Progenitor cell of endocrine pancreas (in vitro differentiated cells): Measurements from ENCODE around the gene MAL. TPM values are rescaled to one million over a fixed set of nuclear protein-coding genes. Genes with fewer than 3 reads are reported as not detected.
A peak's percentile ranks its signal among the peaks of the same experiment; 100 is the strongest.

Experiments used
- DNase-seq: peaks from one replicate; pipeline ENCODE4 v3.0.0; 2021; ENCODE audit warnings: low spot score; ENCODE audit not compliant: unreplicated experiment
- H3K27ac Mint-ChIP-seq: 2 replicates; pipeline ENCODE4 v1.8.0; 2021; ENCODE audit warnings: mild to moderate bottlenecking, moderate library complexity, mixed read lengths
- H3K27me3 Mint-ChIP-seq: 2 replicates; pipeline ENCODE4 v1.8.0; 2021; ENCODE audit warnings: mixed read lengths
- H3K36me3 Mint-ChIP-seq: 2 replicates; pipeline ENCODE4 v1.8.0; 2022; ENCODE audit warnings: mixed read lengths; ENCODE audit not compliant: insufficient read depth
- H3K4me1 Mint-ChIP-seq: 2 replicates; pipeline ENCODE4 v1.8.0; 2021; ENCODE audit warnings: low read depth, mixed read lengths
- H3K4me3 Mint-ChIP-seq: 2 replicates; pipeline ENCODE4 v1.8.0; 2021; ENCODE audit warnings: low read depth, mild to moderate bottlenecking, moderate library complexity, mixed read lengths
- H3K9me3 Mint-ChIP-seq: 2 replicates; pipeline ENCODE4 v1.8.0; 2021; ENCODE audit warnings: low read depth, mixed read lengths
- CTCF ChIP-seq: fragments of 200-600 bp; sonication (generic); IDR thresholded peaks from one replicate; pipeline ENCODE4 v1.5.0; 2021; ENCODE audit warnings: antibody characterized with exemption, mild to moderate bottlenecking; ENCODE audit not compliant: unreplicated experiment
- total RNA-seq: library from RNA; stranded (reverse); gene quantifications from 2 replicates; pipeline ENCODE4 v1.2.1, GENCODE V29; 2021

Gene MAL
- total RNA-seq, 1 donor from 2014 or later, result not detected

DNA sequence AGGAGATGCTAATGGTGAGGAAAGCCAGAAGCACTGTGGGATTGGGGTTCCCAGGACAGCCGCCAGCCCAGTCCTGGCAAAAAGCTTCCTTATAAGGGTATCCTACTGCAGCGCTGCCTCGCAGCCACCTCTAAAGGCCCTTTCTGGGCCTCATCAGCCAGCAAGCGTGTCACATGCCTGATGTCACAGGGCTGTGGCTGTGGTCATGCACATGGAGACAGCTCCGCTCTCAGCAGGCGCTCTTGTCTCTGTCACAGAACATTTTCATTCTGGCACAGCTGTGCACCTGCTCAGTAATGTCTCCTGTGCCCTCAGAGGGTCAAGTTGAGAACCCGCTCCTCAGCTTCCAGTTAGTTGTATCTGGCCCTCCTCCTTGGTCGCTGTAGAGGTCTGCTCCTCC lies 17.7 kb upstream of the MAL start:
- no peak overlapping the region for H3K4me3 Mint-ChIP-seq
- TF ChIP-seq CTCF, result no peak
- peak overlapping the region; percentile 50 for H3K27ac Mint-ChIP-seq
- no peaks in the 10 kb centered on the region for H3K9me3 Mint-ChIP-seq
- peaks cover 26% of the 10 kb centered on the region for H3K4me1 Mint-ChIP-seq
- H3K27me3 Mint-ChIP-seq, result no peaks in the 10 kb centered on the region
- no peaks in the 10 kb centered on the region for H3K36me3 Mint-ChIP-seq
- DNase-seq, result no peak

- no peak for DNase-seq
- H3K4me3 Mint-ChIP-seq, result no peak overlapping the region
- H3K4me1 Mint-ChIP-seq, result peaks cover 26% of the 10 kb centered on the region
- no peaks in the 10 kb centered on the region for H3K27me3 Mint-ChIP-seq
- TF ChIP-seq CTCF, result no peak
- H3K36me3 Mint-ChIP-seq, result no peaks in the 10 kb centered on the region
- H3K9me3 Mint-ChIP-seq, result no peaks in the 10 kb centered on the region
- H3K27ac Mint-ChIP-seq, result peak overlapping the region; percentile 50
Measured at GRCh38 chr2:95008306-95008705, 17.2 kb upstream of the MAL start.

DNA sequence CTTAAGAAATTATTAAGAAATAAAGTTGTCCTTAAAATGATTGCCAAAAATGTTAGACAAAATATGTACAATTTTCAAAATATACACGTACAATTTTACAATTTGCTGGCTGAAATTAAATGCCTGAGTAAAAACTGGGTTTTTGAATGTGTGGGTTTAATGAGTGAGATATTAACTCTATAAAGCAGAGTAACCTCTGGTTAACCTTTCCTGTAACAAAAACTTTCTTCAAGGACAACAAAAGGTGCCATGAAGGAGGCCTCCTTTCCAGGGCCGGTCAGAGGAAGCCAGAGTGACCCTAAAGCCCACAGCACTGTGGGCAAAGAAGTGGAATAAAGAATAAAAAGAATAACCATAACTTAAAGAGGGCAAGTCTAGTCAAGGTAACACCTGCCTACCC lies 16.5 kb upstream of the MAL start:
- Mint-ChIP-seq H3K27me3 (no peaks in the 10 kb centered on the region), H3K9me3 (no peaks in the 10 kb centered on the region), H3K4me3 (peak overlapping the region; percentile 33), H3K4me1 (peaks cover 26% of the 10 kb centered on the region), H3K27ac (peak overlapping the region; percentile 92), H3K36me3 (no peaks in the 10 kb centered on the region)
- TF ChIP-seq CTCF, result no peak
- no peak for DNase-seq

- Mint-ChIP-seq H3K36me3 (no peaks in the 10 kb centered on the region), H3K27ac (peak overlapping the region; percentile 85), H3K4me3 (peak overlapping the region; percentile 29), H3K9me3 (no peaks in the 10 kb centered on the region), H3K27me3 (no peaks in the 10 kb centered on the region), H3K4me1 (peaks cover 26% of the 10 kb centered on the region)
- TF ChIP-seq CTCF, result no peak
- DNase-seq, result no peak
Measured at GRCh38 chr2:95009412-95009811, 16.1 kb upstream of the MAL start.

GRCh38 chr2:95010126-95010525 lies 15.4 kb upstream of the MAL start:
- H3K4me1 Mint-ChIP-seq, result peaks cover 24% of the 10 kb centered on the region

More at GRCh38 chr2:95010126-95010525, 15.4 kb upstream of the MAL start:
- Mint-ChIP-seq H3K9me3 (no peaks in the 10 kb centered on the region), H3K27me3 (no peaks in the 10 kb centered on the region), H3K27ac (peak overlapping the region; percentile 85), H3K4me3 (no peak overlapping the region), H3K36me3 (no peaks in the 10 kb centered on the region)
- no peak for DNase-seq
- TF ChIP-seq CTCF, result no peak
